ENCODE results near the gene FBXL7.

Gene FBXL7

GRCh38 chr5:15584528-15584927 is 84.5 kb downstream of the FBXL7 start:
- no peak for DNase-seq

- peak; percentile 41 for DNase-seq
Observed at GRCh38 chr5:15585128-15585527, 85.1 kb downstream of the FBXL7 start.

- peak; percentile 5 for DNase-seq
Observed at GRCh38 chr5:15585841-15586591, 86.0 kb downstream of the FBXL7 start.

- peak; percentile 35 for DNase-seq
Observed at GRCh38 chr5:15587916-15588315, 87.9 kb downstream of the FBXL7 start.

- no peak for DNase-seq
Observed at GRCh38 chr5:15592728-15593127, 92.7 kb downstream of the FBXL7 start.

GRCh38 chr5:15594977-15595568 is 95.1 kb downstream of the FBXL7 start:
- DNase-seq = no peak

- DNase-seq = no peak
Observed at GRCh38 chr5:15595929-15596328, 95.9 kb downstream of the FBXL7 start.

GRCh38 chr5:15596936-15597335 is 97.0 kb downstream of the FBXL7 start:
- DNase-seq = no peak

GRCh38 chr5:15597804-15598203 is 97.8 kb downstream of the FBXL7 start:
- DNase-seq = no peak

- no peak for DNase-seq
Observed at GRCh38 chr5:15598294-15598902, 98.4 kb downstream of the FBXL7 start.

- DNase-seq = peak; percentile 73
Observed at GRCh38 chr5:15600035-15600434, 100.1 kb downstream of the FBXL7 start.

GRCh38 chr5:15601274-15601673 is 101.3 kb downstream of the FBXL7 start:
- DNase-seq = no peak

GRCh38 chr5:15601853-15602252 is 101.9 kb downstream of the FBXL7 start:
- DNase-seq = no peak

GRCh38 chr5:15604986-15605385 is 105.0 kb downstream of the FBXL7 start:
- DNase-seq = no peak

GRCh38 chr5:15606197-15606596 is 106.2 kb downstream of the FBXL7 start:
- no peak for DNase-seq

- DNase-seq = no peak
Observed at GRCh38 chr5:15607076-15607475, 107.1 kb downstream of the FBXL7 start.

GRCh38 chr5:15609076-15609725 is 109.2 kb downstream of the FBXL7 start:
- DNase-seq = no peak

GRCh38 chr5:15610216-15610615 is 110.2 kb downstream of the FBXL7 start:
- no peak for DNase-seq

- no peak for DNase-seq
Observed at GRCh38 chr5:15611008-15611407, 111.0 kb downstream of the FBXL7 start.

GRCh38 chr5:15612915-15613635 is 113.1 kb downstream of the FBXL7 start:
- DNase-seq = no peak

- no peak for DNase-seq
Observed at GRCh38 chr5:15614679-15615078, 114.7 kb downstream of the FBXL7 start.

- no peak for DNase-seq
Observed at GRCh38 chr5:15615859-15616258, 115.9 kb downstream of the FBXL7 start.

- DNase-seq = no peak
Observed at GRCh38 chr5:15618938-15619337, 119.0 kb downstream of the FBXL7 start.

All from NCI-H226 (cell line).